Hepatocyte (in vitro differentiated cells): ENCODE measurements around the gene AAK1. TPM values are rescaled to one million over a fixed set of nuclear protein-coding genes. Genes with fewer than 3 reads are reported as not detected.

Experiments
- DNase-seq: peaks from one replicate; pipeline ENCODE4 v3.0.0-alpha.2; 2016; ENCODE audit warnings: low spot score
- H2AFZ ChIP-seq: fragments of 200-600 bp; sonication (generic); 2 replicates; pipeline ENCODE4 v1.6.0; 2016; ENCODE audit warnings: antibody characterized with exemption, mild to moderate bottlenecking
- H3K27ac ChIP-seq: fragments of 200-600 bp; sonication (generic); 2 replicates; pipeline ENCODE4 v1.5.1; 2016; ENCODE audit warnings: mild to moderate bottlenecking
- H3K27me3 ChIP-seq: fragments of 200-600 bp; sonication (generic); 2 replicates; pipeline ENCODE4 v1.6.1; 2016
- H3K36me3 ChIP-seq: fragments of 200-600 bp; sonication (generic); replicated peaks from 2 replicates; pipeline ENCODE4 v1.5.1; 2016; ENCODE audit warnings: low read depth; ENCODE audit not compliant: insufficient read depth
- H3K4me1 ChIP-seq: fragments of 200-600 bp; sonication (generic); 2 replicates; pipeline ENCODE4 v1.5.1; 2016; ENCODE audit warnings: mild to moderate bottlenecking, moderate library complexity; ENCODE audit not compliant: insufficient read depth
- H3K4me2 ChIP-seq: fragments of 200-600 bp; sonication (generic); 2 replicates; pipeline ENCODE4 v1.6.0; 2016
- H3K4me3 ChIP-seq: fragments of 200-600 bp; sonication (generic); 2 replicates; pipeline ENCODE4 v1.5.1; 2016; ENCODE audit warnings: mild to moderate bottlenecking
- H3K79me2 ChIP-seq: fragments of 200-600 bp; sonication (generic); 2 replicates; pipeline ENCODE4 v1.6.0; 2017; ENCODE audit warnings: mild to moderate bottlenecking
- H3K9me2 ChIP-seq: fragments of 200-600 bp; sonication (generic); replicated peaks from 2 replicates; pipeline ENCODE4 v1.6.0; 2017; ENCODE audit warnings: mild to moderate bottlenecking; ENCODE audit not compliant: insufficient read depth
- H3K9me3 ChIP-seq: fragments of 200-600 bp; sonication (generic); 2 replicates; pipeline ENCODE4 v1.5.1; 2016; ENCODE audit warnings: low read depth, mild to moderate bottlenecking
- H4K20me1 ChIP-seq: fragments of 200-600 bp; sonication (generic); 2 replicates; pipeline ENCODE4 v1.6.0; 2016; ENCODE audit warnings: mild to moderate bottlenecking; ENCODE audit not compliant: insufficient read depth, poor library complexity, severe bottlenecking
- CTCF ChIP-seq: fragments of 200-600 bp; sonication (generic); IDR thresholded peaks from 2 replicates; pipeline ENCODE4 v1.5.1; 2016; ENCODE audit warnings: antibody characterized with exemption, mild to moderate bottlenecking; ENCODE audit not compliant: poor library complexity
- EZH2 ChIP-seq: fragments of 200-600 bp; sonication (generic); IDR thresholded peaks from 2 replicates; pipeline ENCODE4 v1.6.1; 2016; ENCODE audit warnings: antibody characterized with exemption, mild to moderate bottlenecking, borderline replicate concordance
- EZH2phosphoT487 ChIP-seq: fragments of 200-600 bp; sonication (generic); IDR thresholded peaks from one replicate; pipeline ENCODE4 v1.6.1; 2018; ENCODE audit warnings: antibody characterized with exemption, mild to moderate bottlenecking, low read depth, moderate library complexity; ENCODE audit not compliant: unreplicated experiment, severe bottlenecking
- WGBS: methylation state at CpG from one replicate; pipeline ENCODE4 v1.1.6; 2016; ENCODE audit warnings: low lambda C conversion rate; ENCODE audit errors: missing lambda C conversion rate; 5-methylcytosine and 5-hydroxymethylcytosine counted together
- polyA plus RNA-seq: library from polyadenylated mRNA; unstranded; fragments of >200 nt; fragmentation: Nextera tagmentation; extraction: Ambion mirVana; gene quantifications from 2 replicates; pipeline ENCODE4 v1.2.1, GENCODE V29; 2016
- total RNA-seq: library from RNA; depleted of rRNA; stranded (reverse); fragments of >200 nt; gene quantifications from 2 replicates; pipeline ENCODE4 v1.2.3, GENCODE V29; 2014

The AAK1 gene
- total and polyA plus RNA-seq, 2 experiments from 2014 or later = 30.1 to 30.8 TPM

GRCh38 chr2:69564604-69565003 is 78.9 kb downstream of the AAK1 start:
- no peak overlapping the region for H3K4me2 ChIP-seq
- no peak overlapping the region for H2AFZ ChIP-seq
- no peak for DNase-seq
- H3K27me3 ChIP-seq = no peaks in the 10 kb centered on the region
- H3K9me3 ChIP-seq = no peaks in the 10 kb centered on the region
- H3K9me2 ChIP-seq = no peaks in the 10 kb centered on the region
- no peak overlapping the region for H3K27ac ChIP-seq
- 65% methylated on average over 3 of the region's 3 CpGs for WGBS
- H3K4me3 ChIP-seq = no peak overlapping the region
- no peaks in the 10 kb centered on the region for H3K36me3 ChIP-seq
- TF ChIP-seq CTCF = no peak
- peaks cover 60% of the 10 kb centered on the region for H3K79me2 ChIP-seq
- H4K20me1 ChIP-seq = no peaks in the 10 kb centered on the region
- H3K4me1 ChIP-seq = no peaks in the 10 kb centered on the region

- Histone ChIP-seq H3K4me1 (no peaks in the 10 kb centered on the region), H3K9me2 (no peaks in the 10 kb centered on the region), H3K4me3 (no peak overlapping the region), H3K27me3 (no peaks in the 10 kb centered on the region), H3K27ac (no peak overlapping the region), H3K4me2 (no peak overlapping the region), H2AFZ (no peak overlapping the region), H3K36me3 (no peaks in the 10 kb centered on the region), H4K20me1 (no peaks in the 10 kb centered on the region), H3K9me3 (no peaks in the 10 kb centered on the region), H3K79me2 (peaks cover 55% of the 10 kb centered on the region)
- DNase-seq = no peak
- TF ChIP-seq CTCF (no peak), EZH2 (no peak), EZH2phosphoT487 (no peak)
- WGBS = 96% methylated on average over 2 of the region's 2 CpGs
Observed at GRCh38 chr2:69563021-69563420, 80.5 kb downstream of the AAK1 start.

- TF ChIP-seq EZH2phosphoT487 (no peak), EZH2 (no peak), CTCF (no peak)
- Histone ChIP-seq H3K9me3 (no peaks in the 10 kb centered on the region), H3K79me2 (peaks cover 61% of the 10 kb centered on the region), H3K9me2 (no peaks in the 10 kb centered on the region), H2AFZ (no peak overlapping the region), H3K36me3 (no peaks in the 10 kb centered on the region), H3K4me2 (no peak overlapping the region), H4K20me1 (no peaks in the 10 kb centered on the region), H3K27me3 (no peaks in the 10 kb centered on the region), H3K4me1 (no peaks in the 10 kb centered on the region), H3K27ac (no peak overlapping the region), H3K4me3 (no peak overlapping the region)
- 63% methylated on average over 3 of the region's 3 CpGs for WGBS
- DNase-seq = no peak
Observed at GRCh38 chr2:69561101-69561500, 82.4 kb downstream of the AAK1 start.

GRCh38 chr2:69560147-69560482 is 83.4 kb downstream of the AAK1 start:
- no peaks in the 10 kb centered on the region for H4K20me1 ChIP-seq
- H3K4me3 ChIP-seq = no peak overlapping the region
- no peak for DNase-seq
- no peak for TF ChIP-seq CTCF
- TF ChIP-seq EZH2phosphoT487 = no peak
- TF ChIP-seq EZH2 = no peak
- H3K4me1 ChIP-seq = no peaks in the 10 kb centered on the region
- no peaks in the 10 kb centered on the region for H3K27me3 ChIP-seq
- peak overlapping the region; percentile 4 for H3K27ac ChIP-seq
- no peak overlapping the region for H3K4me2 ChIP-seq
- H3K9me2 ChIP-seq = no peaks in the 10 kb centered on the region
- WGBS = 71% methylated on average over 4 of the region's 4 CpGs
- H3K79me2 ChIP-seq = peaks cover 57% of the 10 kb centered on the region
- no peaks in the 10 kb centered on the region for H3K36me3 ChIP-seq
- H3K9me3 ChIP-seq = no peaks in the 10 kb centered on the region
- H2AFZ ChIP-seq = no peak overlapping the region
